IMR-90 (cell line): ENCODE data around the gene USP28. TPM values are rescaled to one million over a fixed set of nuclear protein-coding genes. Genes with fewer than 3 reads are reported as not detected.

Experiments
- ATAC-seq: fragments of 200-7000 bp; cut with Tn5 transposase; 2 replicates; pipeline ENCODE4 v1.9.1; 2020; ENCODE audit warnings: low read depth, mild to moderate bottlenecking, moderate library complexity
- BruUV-seq: library from RNA; stranded (reverse); fragments of 400-500 nt; replicated peaks from 2 replicates; lab custom pipeline; 2021; lab: Mats Ljungman, UMichigan
- CTCF ChIA-PET: fragments of 300-600 bp; formaldehyde crosslinking; extraction: SDS; loops from one replicate; lab custom pipeline; 2021; ENCODE audit warnings: antibody characterized with exemption; lab: Yijun Ruan, JAX
- POLR2A ChIA-PET: fragments of 300-600 bp; sonication (Branson Sonifier 250); formaldehyde crosslinking; loops from one replicate; lab custom pipeline; 2022; ENCODE audit warnings: antibody characterized with exemption; ENCODE audit not compliant: unreplicated experiment; lab: Charles Lee
- DNase-seq: peaks from one replicate; pipeline ENCODE4 v3.0.0; 2013
- H2AFZ ChIP-seq: replicated peaks from 2 replicates; pipeline ENCODE3; 2013; ENCODE audit warnings: low read length, mild to moderate bottlenecking; ENCODE audit not compliant: poor library complexity
- H2AK5ac ChIP-seq: 2 replicates; pipeline ENCODE4 v1.6.1; 2013; ENCODE audit warnings: low read depth, low read length, inconsistent platforms
- H2AK9ac ChIP-seq: replicated peaks from 2 replicates; pipeline ENCODE3; 2013; ENCODE audit warnings: mild to moderate bottlenecking, low read depth, low read length, moderate library complexity; ENCODE audit not compliant: poor library complexity
- H2BK120ac ChIP-seq: 2 replicates; pipeline ENCODE4 v1.6.1; 2013; ENCODE audit warnings: low read depth, low read length, inconsistent platforms
- H2BK15ac ChIP-seq: 3 replicates; pipeline ENCODE4 v1.6.1; 2013; ENCODE audit warnings: low read depth, low read length, inconsistent platforms
- H2BK20ac ChIP-seq: 2 replicates; pipeline ENCODE4 v1.6.1; 2013; ENCODE audit warnings: low read depth, mild to moderate bottlenecking, inconsistent platforms, low read length, moderate library complexity
- H2BK5ac ChIP-seq: 2 replicates; pipeline ENCODE4 v1.6.1; 2013; ENCODE audit warnings: mild to moderate bottlenecking, low read depth, low read length, inconsistent platforms; ENCODE audit not compliant: poor library complexity, severe bottlenecking
- H3K14ac ChIP-seq: replicated peaks from 2 replicates; pipeline ENCODE4 v1.6.1; 2013; ENCODE audit warnings: low read depth, low read length, inconsistent platforms
- H3K18ac ChIP-seq: 2 replicates; pipeline ENCODE4 v1.6.1; 2013; ENCODE audit warnings: low read depth, low read length, control low read depth
- H3K23ac ChIP-seq: 2 replicates; pipeline ENCODE4 v1.6.1; 2013; ENCODE audit warnings: low read depth, low read length, inconsistent platforms
- H3K27ac ChIP-seq: 2 replicates; pipeline ENCODE4 v1.5.1; 2013; ENCODE audit warnings: mild to moderate bottlenecking, control low read depth, low read length; ENCODE audit not compliant: insufficient read depth
- H3K27me3 ChIP-seq: 2 replicates; pipeline ENCODE4 v1.6.1; 2013; ENCODE audit warnings: low read length; ENCODE audit not compliant: control insufficient read depth, insufficient read depth
- H3K36me3 ChIP-seq: 2 replicates; pipeline ENCODE4 v1.6.1; 2013; ENCODE audit warnings: low read length, mixed read lengths; ENCODE audit not compliant: control insufficient read depth, insufficient read depth
- H3K4ac ChIP-seq: 2 replicates; pipeline ENCODE4 v1.6.1; 2013; ENCODE audit warnings: low read depth, low read length, inconsistent platforms
- H3K4me1 ChIP-seq: 2 replicates; pipeline ENCODE4 v1.6.1; 2013; ENCODE audit warnings: low read length, mixed read lengths; ENCODE audit not compliant: control insufficient read depth, insufficient read depth
- H3K4me2 ChIP-seq: 2 replicates; pipeline ENCODE4 v1.6.1; 2013; ENCODE audit warnings: low read depth, mild to moderate bottlenecking, control low read depth, low read length, moderate library complexity
- H3K4me3 ChIP-seq: 2 replicates; pipeline ENCODE4 v1.5.1; 2013; ENCODE audit warnings: low read depth, mild to moderate bottlenecking, control low read depth, low read length, moderate library complexity; ENCODE audit not compliant: insufficient read depth
- H3K56ac ChIP-seq: 2 replicates; pipeline ENCODE4 v1.6.1; 2013; ENCODE audit warnings: low read length, inconsistent platforms; ENCODE audit not compliant: insufficient read depth; ENCODE audit errors: extremely low read depth
- H3K79me1 ChIP-seq, 2 experiments: 2 replicates each; pipeline ENCODE4 v1.6.1; 2013; ENCODE audit warnings: low read length in 2 of 2, inconsistent platforms in 1 of 2, low read depth in 1 of 2
- H3K9ac ChIP-seq: 2 replicates; pipeline ENCODE4 v1.6.1; 2013; ENCODE audit warnings: low read depth, low read length, control low read depth
- H3K9me1 ChIP-seq: 2 replicates; pipeline ENCODE4 v1.6.1; 2013; ENCODE audit warnings: low read length, inconsistent platforms; ENCODE audit not compliant: insufficient read depth
- H3K9me3 ChIP-seq: 2 replicates; pipeline ENCODE4 v1.6.1; 2013; ENCODE audit warnings: low read length; ENCODE audit not compliant: control insufficient read depth, insufficient read depth
- H4K20me1 ChIP-seq: 2 replicates; pipeline ENCODE4 v1.6.1; 2013; ENCODE audit warnings: low read length, inconsistent platforms; ENCODE audit not compliant: insufficient read depth
- H4K5ac ChIP-seq: 2 replicates; pipeline ENCODE4 v1.6.1; 2013; ENCODE audit warnings: mild to moderate bottlenecking, low read depth, low read length, control low read depth
- H4K8ac ChIP-seq, 2 experiments: 2 replicates each; pipeline ENCODE4 v1.6.1; 2013; ENCODE audit warnings: low read depth in 2 of 2, low read length in 2 of 2, control low read depth in 1 of 2, inconsistent platforms in 1 of 2
- H4K91ac ChIP-seq: 2 replicates; pipeline ENCODE4 v1.6.1; 2013; ENCODE audit warnings: low read depth, low read length, inconsistent platforms; ENCODE audit not compliant: insufficient read depth
- BHLHE40 ChIP-seq: fragments of 150-350 bp; IDR thresholded peaks from 2 replicates; pipeline ENCODE4 v1.6.1; 2016; ENCODE audit warnings: mild to moderate bottlenecking, low read depth, low read length
- CEBPB ChIP-seq: IDR thresholded peaks from 2 replicates; pipeline ENCODE4 v1.6.1; 2012; ENCODE audit warnings: low read depth, low read length, improper control_type of control experiment
- FOS ChIP-seq: fragments of 150-350 bp; IDR thresholded peaks from 2 replicates; pipeline ENCODE4 v1.6.1; 2016; ENCODE audit warnings: low read depth, low read length
- MAFK ChIP-seq: IDR thresholded peaks from 2 replicates; pipeline ENCODE4 v1.6.1; 2012; ENCODE audit warnings: low read depth, low read length, improper control_type of control experiment
- MAZ ChIP-seq: IDR thresholded peaks from 2 replicates; pipeline ENCODE4 v1.6.1; 2012; ENCODE audit warnings: low read depth, mild to moderate bottlenecking, low read length, improper control_type of control experiment, moderate library complexity, borderline replicate concordance
- MXI1 ChIP-seq: IDR thresholded peaks from 2 replicates; pipeline ENCODE4 v1.6.1; 2012; ENCODE audit warnings: low read depth, mild to moderate bottlenecking, low read length, moderate library complexity, borderline replicate concordance
- NFE2L2 ChIP-seq: fragments of 150-350 bp; IDR thresholded peaks from 2 replicates; pipeline ENCODE4 v1.6.1; 2016; ENCODE audit warnings: low read depth, mild to moderate bottlenecking, low read length
- POLR2A ChIP-seq: IDR thresholded peaks from 2 replicates; pipeline ENCODE4 v1.6.1; 2012; ENCODE audit warnings: mild to moderate bottlenecking, low read depth, low read length
- RAD21 ChIP-seq: IDR thresholded peaks from 2 replicates; pipeline ENCODE4 v1.6.1; 2012; ENCODE audit warnings: low read length, improper control_type of control experiment
- RCOR1 ChIP-seq: IDR thresholded peaks from 2 replicates; pipeline ENCODE4 v1.6.1; 2012; ENCODE audit warnings: mild to moderate bottlenecking, low read length, improper control_type of control experiment; ENCODE audit not compliant: insufficient replicate concordance
- RFX5 ChIP-seq: IDR thresholded peaks from 2 replicates; pipeline ENCODE4 v1.8.0; 2012; ENCODE audit warnings: low read depth, mild to moderate bottlenecking, low read length, moderate library complexity
- SMC3 ChIP-seq: fragments of 150-350 bp; IDR thresholded peaks from 2 replicates; pipeline ENCODE4 v1.6.1; 2016; ENCODE audit warnings: low read depth, mild to moderate bottlenecking, antibody characterized with exemption, low read length, moderate library complexity
- WGBS, 2 experiments: methylation state at CpG; one replicate each; pipeline versions ENCODE4 v1.1.5 to v1.1.7; 2013; ENCODE audit warnings: missing lambda C conversion rate in 2 of 2; ENCODE audit not compliant: insufficient read length in 1 of 2; ENCODE audit errors: extremely low coverage in 2 of 2; 5-methylcytosine and 5-hydroxymethylcytosine counted together
- dilution Hi-C: fragments of 300-500 bp; cut with HindIII; formaldehyde crosslinking; loops from one replicate; pipeline ENCODE4 v1.14.3; 2018; ENCODE audit warnings: low sequenced_read_pairs; ENCODE audit not compliant: unreplicated experiment
- in situ Hi-C: fragments of 300-500 bp; cut with MboI; formaldehyde crosslinking; loops from 3 replicates; pipeline ENCODE4 v1.14.3; 2019; ENCODE audit warnings: low sequenced_read_pairs, inconsistent platforms, mixed read lengths
- intact Hi-C: fragments of 100-400 bp; cut with micrococcal nuclease; formaldehyde crosslinking; loops from 2 replicates; pipeline ENCODE4 v1.10.0; 2022
- polyA plus RNA-seq, 3 experiments: library from polyadenylated mRNA; depleted of rRNA; stranded (reverse); fragments of >200 nt; gene quantifications; 2 replicates each; pipeline ENCODE4 v1.2.3, GENCODE V29; 2012; ENCODE audit warnings: low replicate concordance in 1 of 3
- total RNA-seq: library from RNA; depleted of rRNA; stranded (reverse); fragments of >200 nt; gene quantifications from 2 replicates; pipeline ENCODE4 v1.2.3, GENCODE V29; 2012
- TF ChIP-seq, protein P1 (sequence below): fragments of 150-350 bp; IDR thresholded peaks from 2 replicates; pipeline ENCODE4 v1.6.1; 2017; ENCODE audit warnings: mild to moderate bottlenecking, antibody characterized with exemption, low read length, low read depth
- TF ChIP-seq, protein P2 (sequence below): fragments of 150-350 bp; IDR thresholded peaks from 2 replicates; pipeline ENCODE4 v1.6.1; 2016; ENCODE audit warnings: low read depth, mild to moderate bottlenecking, low read length, moderate library complexity, borderline replicate concordance
- TF ChIP-seq, protein P3 (sequence below): conservative IDR thresholded peaks from 2 replicates; pipeline ENCODE4 v1.5.1; 2012; ENCODE audit warnings: mild to moderate bottlenecking, low read depth, low read length, improper control_type of control experiment

USP28 gene
- total and polyA plus RNA-seq, 2 of the 4 experiments (the other 2 are of a cell fraction): 17.0 to 36.0 TPM

DNA sequence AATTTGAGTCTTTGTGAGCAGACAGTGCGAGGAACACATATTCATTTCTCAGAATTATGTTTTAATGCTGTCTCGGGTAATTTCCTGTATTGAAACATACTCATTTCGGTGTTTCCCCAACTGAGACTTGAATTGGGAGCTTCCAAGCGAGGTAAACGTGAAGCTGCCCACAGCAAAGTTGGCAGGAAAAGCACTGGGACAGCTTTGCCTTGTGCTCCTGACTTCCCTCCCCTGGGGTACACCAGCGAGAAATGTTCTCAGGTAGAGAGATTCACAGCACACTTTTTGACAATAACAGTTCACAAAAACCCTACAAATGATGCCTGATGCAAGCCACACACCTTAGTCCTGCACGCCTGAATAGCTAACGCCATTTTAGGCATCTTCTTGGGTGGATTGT is 32.3 kb upstream of the USP28 start:
- H2BK15ac ChIP-seq: no peak overlapping the region
- no peaks in the 10 kb centered on the region for H3K79me1 ChIP-seq
- ATAC-seq (no peak), DNase-seq (no peak)
- H4K91ac ChIP-seq: no peak overlapping the region
- H3K9ac ChIP-seq: no peak overlapping the region
- no peak overlapping the region for H3K18ac ChIP-seq
- H2AK5ac ChIP-seq: no peak overlapping the region
- intact Hi-C loops: no loop called here
- no peak overlapping the region for H3K4me3 ChIP-seq
- no peak overlapping the region for H3K14ac ChIP-seq
- H3K27ac ChIP-seq: no peak overlapping the region
- no peaks in the 10 kb centered on the region for H4K20me1 ChIP-seq
- no peak overlapping the region for H2BK5ac ChIP-seq
- TF ChIP-seq MAZ: no peak
- TF ChIP-seq MAFK: no peak
- no peak for TF ChIP-seq MXI1
- TF ChIP-seq, protein P1, sequence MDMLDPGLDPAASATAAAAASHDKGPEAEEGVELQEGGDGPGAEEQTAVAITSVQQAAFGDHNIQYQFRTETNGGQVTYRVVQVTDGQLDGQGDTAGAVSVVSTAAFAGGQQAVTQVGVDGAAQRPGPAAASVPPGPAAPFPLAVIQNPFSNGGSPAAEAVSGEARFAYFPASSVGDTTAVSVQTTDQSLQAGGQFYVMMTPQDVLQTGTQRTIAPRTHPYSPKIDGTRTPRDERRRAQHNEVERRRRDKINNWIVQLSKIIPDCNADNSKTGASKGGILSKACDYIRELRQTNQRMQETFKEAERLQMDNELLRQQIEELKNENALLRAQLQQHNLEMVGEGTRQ: no peak
- TF ChIP-seq, protein P2, sequence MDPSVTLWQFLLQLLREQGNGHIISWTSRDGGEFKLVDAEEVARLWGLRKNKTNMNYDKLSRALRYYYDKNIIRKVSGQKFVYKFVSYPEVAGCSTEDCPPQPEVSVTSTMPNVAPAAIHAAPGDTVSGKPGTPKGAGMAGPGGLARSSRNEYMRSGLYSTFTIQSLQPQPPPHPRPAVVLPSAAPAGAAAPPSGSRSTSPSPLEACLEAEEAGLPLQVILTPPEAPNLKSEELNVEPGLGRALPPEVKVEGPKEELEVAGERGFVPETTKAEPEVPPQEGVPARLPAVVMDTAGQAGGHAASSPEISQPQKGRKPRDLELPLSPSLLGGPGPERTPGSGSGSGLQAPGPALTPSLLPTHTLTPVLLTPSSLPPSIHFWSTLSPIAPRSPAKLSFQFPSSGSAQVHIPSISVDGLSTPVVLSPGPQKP: no peak
- no peak for TF ChIP-seq BHLHE40
- TF ChIP-seq RAD21: no peak
- TF ChIP-seq RFX5: no peak
- no peak for TF ChIP-seq POLR2A
- TF ChIP-seq RCOR1: no peak
- no peak for TF ChIP-seq NFE2L2
- no peak for TF ChIP-seq CEBPB
- TF ChIP-seq FOS: no peak
- no peak for TF ChIP-seq SMC3
- TF ChIP-seq, protein P3, sequence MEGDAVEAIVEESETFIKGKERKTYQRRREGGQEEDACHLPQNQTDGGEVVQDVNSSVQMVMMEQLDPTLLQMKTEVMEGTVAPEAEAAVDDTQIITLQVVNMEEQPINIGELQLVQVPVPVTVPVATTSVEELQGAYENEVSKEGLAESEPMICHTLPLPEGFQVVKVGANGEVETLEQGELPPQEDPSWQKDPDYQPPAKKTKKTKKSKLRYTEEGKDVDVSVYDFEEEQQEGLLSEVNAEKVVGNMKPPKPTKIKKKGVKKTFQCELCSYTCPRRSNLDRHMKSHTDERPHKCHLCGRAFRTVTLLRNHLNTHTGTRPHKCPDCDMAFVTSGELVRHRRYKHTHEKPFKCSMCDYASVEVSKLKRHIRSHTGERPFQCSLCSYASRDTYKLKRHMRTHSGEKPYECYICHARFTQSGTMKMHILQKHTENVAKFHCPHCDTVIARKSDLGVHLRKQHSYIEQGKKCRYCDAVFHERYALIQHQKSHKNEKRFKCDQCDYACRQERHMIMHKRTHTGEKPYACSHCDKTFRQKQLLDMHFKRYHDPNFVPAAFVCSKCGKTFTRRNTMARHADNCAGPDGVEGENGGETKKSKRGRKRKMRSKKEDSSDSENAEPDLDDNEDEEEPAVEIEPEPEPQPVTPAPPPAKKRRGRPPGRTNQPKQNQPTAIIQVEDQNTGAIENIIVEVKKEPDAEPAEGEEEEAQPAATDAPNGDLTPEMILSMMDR: no peak
- no peaks in the 10 kb centered on the region for H3K9me1 ChIP-seq
- H3K4me2 ChIP-seq: no peak overlapping the region
- ChIA-PET POLR2A (no interaction called here), CTCF (interaction anchor here (1.0 to 1.4 kb wide), 2 partner anchors 11 to 354 kb away, joined by 4 read pairs; no protein-coding TSS in a partner anchor)
- no peak overlapping the region for H2AFZ ChIP-seq
- dilution Hi-C loops: no loop called here
- no TSS peak for BruUV-seq
- no peak overlapping the region for H3K23ac ChIP-seq
- H2AK9ac ChIP-seq: no peak overlapping the region
- no peak overlapping the region for H3K56ac ChIP-seq
- H4K5ac ChIP-seq: no peak overlapping the region
- H3K4me1 ChIP-seq: no peaks in the 10 kb centered on the region
- peaks cover 7% of the 10 kb centered on the region for H3K27me3 ChIP-seq
- 39% methylated on average over 4 of the region's 8 CpGs; no CpG with 5 or more reads in 1 of the 2 experiments for WGBS, 2 experiments
- H3K36me3 ChIP-seq: no peaks in the 10 kb centered on the region
- H4K8ac ChIP-seq: no peak overlapping the region
- H3K4ac ChIP-seq: no peak overlapping the region
- no peaks in the 10 kb centered on the region for H3K9me3 ChIP-seq
- in situ Hi-C loops: no loop called here
- no peak overlapping the region for H2BK120ac ChIP-seq
- no peak overlapping the region for H2BK20ac ChIP-seq
